Urothelium cell line (cell line): Measurements from ENCODE around the gene CNOT10.
"Not testable (repeated sequence)": the region's sequence is repeated elsewhere in the genome, so short reads cannot be mapped to it uniquely, and the experiment has no call there.

Experiments
- DNase-seq: peaks from one replicate; pipeline ENCODE4 v3.0.0; 2011; ENCODE audit warnings: low spot score, mixed read lengths
- FAIRE-seq: peaks from 2 replicates; lab custom pipeline; 2011; peaks lifted over from hg19 to GRCh38; lab: Jason Lieb, UNC

The CNOT10 gene

GRCh38 chr3:32751377-32751776, 66.4 kb downstream of the CNOT10 start:
- DNase-seq (no peak), FAIRE-seq (no peak)

- DNase-seq (no peak), FAIRE-seq (no peak)
Measured at GRCh38 chr3:32755761-32756160, 70.8 kb downstream of the CNOT10 start.

- no peak for FAIRE-seq
- DNase-seq: no peak
Measured at GRCh38 chr3:32757618-32758374, 72.8 kb downstream of the CNOT10 start.

GRCh38 chr3:32758375-32758753, 73.4 kb downstream of the CNOT10 start:
- no peak for DNase-seq
- FAIRE-seq: no peak

GRCh38 chr3:32759342-32759741, 74.4 kb downstream of the CNOT10 start:
- no peak for FAIRE-seq
- no peak for DNase-seq

- FAIRE-seq: no peak
Measured at GRCh38 chr3:32764481-32764880, 79.5 kb downstream of the CNOT10 start.

GRCh38 chr3:32778389-32778788, 93.4 kb downstream of the CNOT10 start:
- DNase-seq (no peak), FAIRE-seq (no peak)

More at GRCh38 chr3:32764481-32764880, 79.5 kb downstream of the CNOT10 start:
- DNase-seq: no peak

- DNase-seq: no peak
- FAIRE-seq: no peak
Measured at GRCh38 chr3:32780071-32780734, 95.2 kb downstream of the CNOT10 start.

GRCh38 chr3:32780735-32781210, 95.8 kb downstream of the CNOT10 start:
- FAIRE-seq (no peak), DNase-seq (peak; percentile 81)

- peak; percentile 93 for DNase-seq
- FAIRE-seq: no peak
Measured at GRCh38 chr3:32781211-32781968, 96.4 kb downstream of the CNOT10 start.

GRCh38 chr3:32781969-32782270, 96.9 kb downstream of the CNOT10 start:
- not testable (repeated sequence) for DNase-seq, FAIRE-seq

- DNase-seq (no peak), FAIRE-seq (no peak)
Measured at GRCh38 chr3:32782407-32782806, 97.4 kb downstream of the CNOT10 start.

- no peak for DNase-seq
- no peak for FAIRE-seq
Measured at GRCh38 chr3:32791833-32792232, 106.8 kb downstream of the CNOT10 start.

- FAIRE-seq (no peak), DNase-seq (no peak)
Measured at GRCh38 chr3:32794487-32795308, 109.7 kb downstream of the CNOT10 start.

- DNase-seq, FAIRE-seq: not testable (repeated sequence)
Measured at GRCh38 chr3:32796384-32796950, 111.5 kb downstream of the CNOT10 start.

GRCh38 chr3:32797776-32798175, 112.8 kb downstream of the CNOT10 start:
- no peak for FAIRE-seq
- DNase-seq: no peak

- DNase-seq, FAIRE-seq: not testable (repeated sequence)
Measured at GRCh38 chr3:32801440-32801839, 116.5 kb downstream of the CNOT10 start.

GRCh38 chr3:32813180-32813579, 128.2 kb downstream of the CNOT10 start:
- no peak for FAIRE-seq
- DNase-seq: no peak

GRCh38 chr3:32814361-32814760, 129.4 kb downstream of the CNOT10 start:
- DNase-seq (no peak), FAIRE-seq (no peak)

- FAIRE-seq (no peak), DNase-seq (no peak)
Measured at GRCh38 chr3:32815841-32816438, 131.0 kb downstream of the CNOT10 start.
